DMS53 (cell line): ENCODE results near the gene PRKAG2.

Experiments used
- DNase-seq: peaks from one replicate; lab custom pipeline; 2025; lab: John Stamatoyannopoulos, UW

The PRKAG2 gene

DNA sequence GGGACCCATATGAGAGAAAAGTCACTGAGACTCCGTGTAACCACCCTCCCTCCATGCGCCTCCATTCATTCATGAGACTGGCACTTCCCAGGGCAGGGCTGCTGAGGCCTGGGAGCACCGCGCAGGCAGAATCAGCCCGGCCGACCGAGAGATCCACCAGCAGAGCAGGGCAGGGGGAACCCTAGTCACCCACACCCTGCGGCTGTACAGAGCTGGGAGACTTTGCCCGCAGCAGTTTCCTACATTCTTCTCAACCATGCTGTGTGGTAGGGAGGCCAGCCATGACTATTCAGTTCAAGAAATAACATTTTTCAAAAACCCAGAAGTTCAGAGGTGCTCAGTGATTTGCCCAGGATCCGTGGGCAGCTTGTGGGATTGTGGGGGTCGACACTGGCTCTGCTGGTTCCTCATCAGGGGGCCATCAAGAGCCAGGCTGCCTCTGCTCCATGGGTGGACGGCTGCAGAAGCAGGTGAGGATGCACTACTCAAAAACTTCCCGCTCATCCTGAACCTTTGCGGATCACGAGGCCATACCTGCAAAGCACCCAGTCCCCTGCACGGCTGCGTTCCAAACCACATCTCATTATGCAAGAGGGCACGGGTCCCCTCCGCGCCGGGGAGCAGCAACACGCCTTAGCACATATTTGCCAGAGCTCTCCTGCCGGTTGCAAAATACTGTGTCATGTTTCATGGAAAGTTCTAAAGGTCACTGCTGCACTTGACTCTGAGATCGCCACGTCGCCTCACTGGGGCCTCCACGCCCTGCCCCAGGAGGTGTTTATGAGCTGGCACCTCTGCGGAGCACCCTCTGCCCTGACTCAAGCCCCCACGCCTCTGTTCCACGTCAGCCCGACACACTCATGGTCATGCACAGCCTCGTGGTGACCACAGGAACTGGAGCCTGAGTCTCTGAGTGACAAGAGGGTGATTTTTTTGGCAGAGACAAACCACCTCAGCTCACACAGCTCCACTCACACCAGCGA lies 132.0 kb downstream of the PRKAG2 start:
- peak; percentile 79 for DNase-seq

DNA sequence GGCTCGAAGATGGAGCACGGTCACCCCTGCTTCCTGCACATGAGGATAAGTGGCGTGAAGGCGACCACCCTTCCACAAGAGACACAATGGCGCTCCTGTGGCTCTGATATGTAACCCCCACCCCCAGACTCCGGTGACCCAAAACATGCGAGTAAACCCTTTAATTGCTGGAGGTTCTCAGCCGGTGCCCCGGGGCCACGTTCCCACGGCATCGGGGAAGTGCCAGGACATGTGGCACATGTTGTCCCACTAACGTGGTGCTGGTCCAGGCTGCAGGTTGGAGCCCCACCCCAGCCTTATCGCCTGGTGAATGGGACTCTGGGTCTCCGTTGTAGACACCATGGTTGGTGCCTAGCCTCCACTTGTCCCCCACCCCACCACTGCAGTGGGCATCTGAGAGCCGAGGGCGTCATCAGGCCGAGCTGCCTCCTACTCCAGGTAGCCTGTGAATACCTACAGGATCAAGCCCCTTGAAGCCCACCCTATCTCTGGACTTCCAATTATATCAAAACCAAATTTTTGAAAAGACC lies 132.8 kb downstream of the PRKAG2 start:
- DNase-seq: no peak

DNA sequence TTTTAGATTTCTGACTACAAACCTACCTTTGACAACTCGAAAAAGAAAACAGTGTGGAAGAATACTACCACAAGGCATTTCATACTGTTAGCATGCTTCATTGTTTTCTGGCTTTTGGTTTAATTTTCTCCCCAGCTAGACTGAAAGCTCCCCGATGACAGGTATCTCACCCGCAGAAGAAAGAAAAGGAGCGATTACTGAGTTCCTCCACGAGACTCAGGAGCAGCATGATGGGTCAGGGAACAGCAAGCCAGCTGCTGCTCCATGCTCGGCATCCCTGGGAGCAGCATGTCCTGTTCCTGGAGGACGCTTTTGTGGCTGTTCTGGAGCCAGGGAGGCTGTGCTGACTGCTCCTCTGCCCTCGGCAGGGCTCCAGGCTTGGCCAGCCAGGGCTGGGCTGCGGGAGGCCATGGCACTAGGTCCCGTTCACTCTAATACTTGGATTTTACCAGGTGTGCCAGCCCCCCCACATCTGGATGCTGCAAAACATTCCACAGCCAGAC lies 133.4 kb downstream of the PRKAG2 start:
- no peak for DNase-seq

- no peak for DNase-seq
Observed at GRCh38 chr7:151742713-151743480, 134.0 kb downstream of the PRKAG2 start.

- DNase-seq: no peak
Observed at GRCh38 chr7:151741585-151741984, 135.3 kb downstream of the PRKAG2 start.

DNA sequence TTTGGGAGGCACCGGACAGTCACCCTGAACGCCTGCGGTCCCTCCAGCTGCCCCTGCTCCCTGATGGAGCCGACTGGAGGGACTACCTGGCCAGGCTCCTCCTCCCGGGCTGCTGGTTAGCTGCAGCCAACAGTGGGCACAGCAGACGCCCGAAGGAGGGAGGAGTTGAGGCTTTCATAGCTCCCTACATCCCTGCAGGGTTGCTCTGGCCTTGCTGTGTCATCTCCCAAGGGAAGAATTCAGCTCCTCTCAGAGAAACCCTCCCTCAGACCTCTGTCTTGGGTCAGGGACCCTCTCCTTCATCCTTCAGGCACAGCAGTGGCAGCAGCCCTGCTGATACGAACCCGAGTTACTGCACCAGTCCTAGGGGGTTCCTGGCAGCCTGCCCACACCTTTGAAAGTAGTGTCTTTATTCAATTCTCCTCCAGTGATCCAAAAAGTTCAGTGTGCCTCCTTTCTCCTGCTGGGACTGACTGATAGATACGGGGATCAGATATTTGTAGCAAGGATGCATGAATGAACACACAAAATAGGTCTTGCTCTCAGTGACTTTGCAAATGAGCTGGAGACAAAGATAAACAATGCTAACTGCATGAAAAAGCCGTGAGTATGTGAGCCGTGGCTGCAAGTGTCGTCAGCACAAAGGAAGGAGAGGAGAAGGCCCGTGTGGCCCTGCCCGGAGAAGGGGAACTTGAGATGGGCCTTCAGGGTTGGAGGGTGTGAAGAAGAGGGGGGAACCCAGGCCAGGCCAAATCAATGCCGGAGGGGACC lies 136.6 kb downstream of the PRKAG2 start:
- DNase-seq: no peak

DNA sequence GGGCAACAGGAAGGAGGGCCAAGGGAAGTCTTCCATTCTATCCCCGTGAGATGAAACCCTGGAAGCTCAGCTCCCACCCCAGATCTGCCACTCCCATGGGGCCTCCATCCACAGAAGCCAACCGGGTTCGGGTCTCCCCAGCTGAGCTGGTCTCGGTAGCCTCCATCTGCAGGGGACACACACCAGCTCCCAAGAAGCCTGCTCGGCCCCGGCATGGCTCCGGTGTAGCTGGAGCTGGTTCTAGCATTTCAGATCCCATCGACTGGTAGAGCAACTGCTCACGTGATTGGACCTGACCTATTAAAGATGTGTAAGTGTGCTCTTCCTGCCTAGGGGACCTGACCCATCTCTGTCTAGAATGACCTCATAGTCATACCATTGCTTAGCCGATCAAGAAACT lies 138.0 kb downstream of the PRKAG2 start:
- no peak for DNase-seq

DNA sequence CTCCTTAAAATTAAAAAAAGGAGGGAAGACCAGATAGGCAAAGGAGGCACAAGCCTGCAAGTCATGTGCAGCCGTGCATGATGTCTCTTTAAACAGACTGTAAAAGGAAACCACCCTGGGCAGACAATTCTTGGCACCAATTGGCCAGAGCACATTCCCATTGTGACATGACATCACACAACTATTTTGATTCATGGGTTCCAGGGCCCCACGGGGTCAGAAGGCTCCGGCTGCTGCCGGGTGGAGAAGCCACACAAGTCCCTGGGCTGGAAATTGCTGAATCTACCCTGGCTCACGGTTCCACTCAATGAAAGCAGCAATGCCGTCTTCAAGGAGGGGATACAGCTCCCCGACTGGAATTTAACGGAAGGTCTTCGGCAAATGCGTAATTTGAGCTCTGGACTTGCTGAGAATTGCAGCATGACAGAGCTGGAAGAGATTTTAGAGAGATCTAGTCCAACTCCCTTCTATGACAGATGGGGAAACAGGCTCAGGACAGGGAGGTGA lies 140.5 kb downstream of the PRKAG2 start:
- peak; percentile 96 for DNase-seq

- peak; percentile 77 for DNase-seq
Observed at GRCh38 chr7:151735851-151736402, 141.0 kb downstream of the PRKAG2 start.

DNA sequence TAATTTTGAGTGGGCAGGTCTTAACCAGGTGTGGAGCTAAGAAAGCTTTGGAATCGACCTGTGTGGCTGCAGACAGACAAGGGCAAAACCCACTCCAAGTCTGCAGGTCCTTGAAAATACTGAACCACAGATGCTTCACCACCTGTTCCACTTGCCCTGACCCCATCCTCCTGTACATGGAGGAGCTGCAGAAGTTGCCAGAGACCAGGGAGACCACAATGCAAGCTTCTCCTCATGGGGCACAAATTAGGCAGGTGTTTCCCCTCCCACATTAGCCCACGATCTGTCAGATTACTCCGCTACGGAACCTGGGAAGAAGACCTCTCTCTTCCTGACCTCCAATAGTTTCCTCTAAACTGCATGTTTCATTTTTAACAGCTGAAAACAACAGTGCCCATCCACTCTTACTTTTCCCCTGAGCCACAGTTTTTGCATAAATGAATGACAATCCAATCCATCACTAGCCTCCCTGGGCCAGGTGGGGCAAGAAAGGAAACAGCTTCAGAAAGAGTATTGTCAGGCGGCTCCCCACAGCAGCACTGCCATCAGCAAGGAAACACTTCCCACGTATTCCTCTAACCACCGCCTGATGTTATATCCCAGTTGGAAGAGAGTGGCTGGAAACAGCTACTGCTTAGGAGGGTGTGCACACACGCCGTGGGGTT lies 141.6 kb downstream of the PRKAG2 start:
- DNase-seq: peak; percentile 58

GRCh38 chr7:151732834-151733592 lies 143.9 kb downstream of the PRKAG2 start:
- DNase-seq: no peak

DNA sequence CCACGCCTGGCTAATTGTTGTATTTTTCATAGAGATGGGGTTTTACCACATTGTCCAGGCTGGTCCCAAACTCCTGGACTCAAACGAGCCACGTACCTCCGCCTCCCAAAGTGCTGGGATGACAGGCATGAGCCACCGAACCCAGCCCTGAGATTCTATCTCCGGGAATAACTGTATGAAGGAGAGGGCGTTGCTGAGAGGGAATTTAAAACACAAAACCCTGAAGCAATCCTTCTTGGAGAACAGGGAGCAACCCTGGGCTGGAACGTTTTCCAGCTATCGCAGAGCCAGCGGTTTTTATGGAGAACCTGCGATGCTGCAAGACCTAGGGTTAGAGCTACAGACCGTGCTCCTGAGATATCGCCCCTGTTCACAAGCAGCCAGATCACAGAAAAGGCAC lies 144.6 kb downstream of the PRKAG2 start:
- DNase-seq: no peak

- DNase-seq: no peak
Observed at GRCh38 chr7:151731022-151731441, 145.9 kb downstream of the PRKAG2 start.

DNA sequence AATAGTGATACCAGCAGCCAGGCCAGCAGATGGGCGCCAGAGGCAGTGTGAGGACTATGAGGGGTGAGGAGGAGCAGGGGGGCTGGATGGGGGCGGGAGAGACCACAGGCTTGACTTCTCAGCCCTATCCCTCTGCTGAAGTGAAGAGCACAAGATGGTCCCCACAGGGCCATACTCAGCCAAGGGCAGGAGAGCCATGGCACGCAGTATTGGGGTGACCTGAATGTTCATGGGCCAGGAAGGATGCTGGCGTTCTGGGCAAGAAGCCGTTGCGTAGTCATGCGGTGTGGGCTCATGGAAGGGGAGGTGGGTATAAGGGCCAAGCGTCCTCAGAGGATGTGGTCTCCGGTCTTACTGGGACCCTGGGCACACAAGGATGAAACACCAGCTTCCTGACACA lies 146.3 kb downstream of the PRKAG2 start:
- no peak for DNase-seq

DNA sequence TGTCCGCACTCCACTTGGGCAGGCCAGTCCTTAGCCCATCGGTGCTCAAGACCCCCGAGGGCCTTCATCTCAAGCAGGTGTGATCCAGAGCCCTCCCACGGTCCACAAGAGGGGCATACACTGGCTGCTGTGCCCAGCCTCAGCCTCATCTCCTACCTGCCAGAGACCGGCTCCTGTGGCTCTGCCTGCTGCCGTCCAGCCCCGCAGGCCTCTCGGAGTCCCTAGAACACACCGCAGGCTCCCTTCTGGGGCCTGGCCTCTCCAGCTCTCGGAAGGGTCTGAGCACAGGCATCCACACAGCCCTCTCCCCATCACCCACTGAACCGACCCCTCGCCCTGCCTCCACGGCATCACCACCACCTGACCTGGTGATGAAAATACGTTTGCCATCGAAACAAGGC lies 147.4 kb downstream of the PRKAG2 start:
- DNase-seq: no peak

DNA sequence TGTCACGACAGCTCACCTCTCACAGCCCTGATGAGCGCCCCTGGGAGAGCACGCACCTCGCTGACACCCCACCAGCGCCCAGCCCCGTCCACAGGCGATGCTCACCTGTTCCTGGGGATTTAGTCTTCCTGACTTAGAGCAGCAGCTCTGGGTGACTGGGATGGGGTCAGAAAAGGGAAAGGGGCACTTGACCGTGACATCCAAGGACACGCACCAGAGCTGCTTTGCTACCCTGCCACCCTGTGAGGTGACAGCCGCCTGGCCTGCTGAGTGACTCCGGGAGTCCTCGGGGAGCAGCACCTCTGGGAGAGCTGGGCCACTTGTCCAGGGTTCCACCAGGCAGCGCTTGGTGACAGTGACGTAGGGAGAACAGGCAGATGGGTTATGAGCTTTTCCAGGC lies 148.2 kb downstream of the PRKAG2 start:
- no peak for DNase-seq

- DNase-seq: no peak
Observed at GRCh38 chr7:151728286-151728660, 148.6 kb downstream of the PRKAG2 start.

DNA sequence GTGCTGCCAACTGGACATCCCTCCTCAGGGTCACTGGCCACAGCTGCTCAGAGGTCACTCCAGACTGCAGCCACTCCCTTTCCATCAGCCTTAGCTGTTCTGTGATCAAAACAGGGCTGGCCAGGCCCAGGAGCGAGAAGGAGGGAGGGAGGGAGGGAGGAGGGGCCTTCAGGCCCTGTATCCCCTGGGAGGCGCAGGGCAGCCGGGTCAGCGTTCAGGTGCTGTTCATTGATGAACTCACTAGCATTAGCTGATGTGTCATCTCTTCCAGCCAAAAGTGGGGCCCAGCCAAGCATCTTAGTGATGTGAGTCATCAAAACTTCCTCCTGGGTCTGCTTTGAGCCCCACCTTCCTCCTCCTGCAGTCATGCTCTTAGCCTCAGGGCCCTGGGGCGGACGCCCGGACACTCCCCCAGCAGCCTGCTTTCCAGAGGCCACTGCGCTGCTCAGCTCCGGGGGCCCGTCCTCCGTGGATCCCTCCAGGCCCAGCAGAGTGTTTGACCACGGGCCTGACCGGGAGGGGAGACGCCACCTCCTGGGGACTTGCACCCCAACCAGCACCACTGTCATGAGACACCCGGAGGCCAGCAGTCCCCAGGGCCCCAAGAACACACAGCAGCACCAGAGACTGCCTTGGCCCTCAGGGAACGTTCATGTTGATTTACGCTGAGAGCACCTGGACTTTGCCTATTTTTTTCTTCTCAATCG lies 149.2 kb downstream of the PRKAG2 start:
- peak; percentile 45 for DNase-seq
